Loucy (cell line): ENCODE data around the gene KLHL30.

Experiments used
- CTCF ChIP-seq: fragments of 200-600 bp; sonication (generic); conservative IDR thresholded peaks from 2 replicates; pipeline ENCODE4 v1.5.1; 2014; ENCODE audit warnings: mild to moderate bottlenecking, antibody characterized with exemption, low read length
- EZH2phosphoT487 ChIP-seq: fragments of 200-600 bp; IDR thresholded peaks from 2 replicates; pipeline ENCODE4 v1.6.1; 2018; ENCODE audit warnings: antibody characterized with exemption, mild to moderate bottlenecking, moderate library complexity, borderline replicate concordance

- TF ChIP-seq EZH2phosphoT487 (no peak), CTCF (no peak)
Observed at GRCh38 chr2:238132463-238133450, 5.7 kb upstream of the KLHL30 start.
